Testis (tissue), 3 donors: ENCODE measurements around the gene KDM1A. TPM values are rescaled to one million over a fixed set of nuclear protein-coding genes. Genes with fewer than 3 reads are reported as not detected.

ENCODE experiments used
- DNase-seq: peaks from one replicate; pipeline ENCODE4 v3.0.0-alpha.2; 2019
- H3K27ac ChIP-seq, 2 donors: fragments of 200-600 bp; sonication (generic); one replicate each; pipeline ENCODE4 v1.5.1; 2019
- H3K27me3 ChIP-seq: fragments of 200-600 bp; sonication (generic); one replicate; pipeline ENCODE4 v1.5.1; 2019
- H3K36me3 ChIP-seq: fragments of 200-600 bp; sonication (generic); one replicate; pipeline ENCODE4 v1.5.1; 2017; ENCODE audit warnings: low read depth; ENCODE audit errors: missing control alignments
- H3K4me1 ChIP-seq: fragments of 200-600 bp; sonication (generic); one replicate; pipeline ENCODE4 v1.5.1; 2019
- H3K4me3 ChIP-seq, 2 donors: fragments of 200-600 bp; sonication (generic); one replicate each; pipeline ENCODE4 v1.5.1; 2017 to 2019
- H3K9me3 ChIP-seq: fragments of 200-600 bp; sonication (generic); one replicate; pipeline ENCODE4 v1.5.1; 2017
- POLR2A ChIP-seq: fragments of 450-650 bp; IDR thresholded peaks from one replicate; pipeline ENCODE4 v1.6.1; 2017; ENCODE audit warnings: antibody characterized with exemption, mild to moderate bottlenecking, moderate library complexity
- WGBS, 2 donors: methylation state at CpG; one replicate each; pipeline ENCODE4 v1.1.5; 2018; 5-methylcytosine and 5-hydroxymethylcytosine counted together
- intact Hi-C: fragments of 100-400 bp; cut with DNase I; formaldehyde crosslinking; loops from one replicate; pipeline ENCODE4 v1.15.1; 2023; ENCODE audit warnings: low total_unique reads
- polyA plus RNA-seq: library from polyadenylated mRNA; stranded (reverse); fragments of 350-450 nt; fragmentation: Illumina TruSeq; extraction: RNeasy Lipid Tissue Mini Kit (QIAGEN cat#74804); gene quantifications from one replicate; pipeline ENCODE4 v1.2.3, GENCODE V29; 2014; ENCODE audit warnings: low read depth, low replicate concordance; ENCODE audit not compliant: insufficient read depth
- total RNA-seq, 2 donors: library from RNA; depleted of rRNA; stranded (reverse); fragments of >200 nt; gene quantifications; one replicate each; pipeline ENCODE4 v1.2.3, GENCODE V29; 2016
- TF ChIP-seq, protein P1 (sequence below), 3 experiments: fragments of 450-650 bp in 2 of 3; fragments of 200-600 bp in 1 of 3; sonication (generic) in 1 of 3; IDR thresholded peaks; one replicate each; pipeline ENCODE4 v1.5.1; 2016 to 2019; ENCODE audit warnings: antibody characterized with exemption in 3 of 3, mild to moderate bottlenecking in 2 of 3, moderate library complexity in 1 of 3

KDM1A gene
- total and polyA plus RNA-seq, 3 donors from 2014 or later = 131 to 238 (median 157) TPM

- no peaks in the 10 kb centered on the region for H3K4me1 ChIP-seq
- no peaks in the 10 kb centered on the region for H3K9me3 ChIP-seq
- intact Hi-C loops = no loop called here
- no peaks in the 10 kb centered on the region for H3K27me3 ChIP-seq
- H3K36me3 ChIP-seq = no peaks in the 10 kb centered on the region
- 78 to 87% methylated on average over 2 of the region's 2 CpGs for WGBS, 2 donors
- no peak overlapping the region for H3K4me3 ChIP-seq
- no peak overlapping the region for H3K27ac ChIP-seq
- DNase-seq = no peak
- TF ChIP-seq, protein P1, sequence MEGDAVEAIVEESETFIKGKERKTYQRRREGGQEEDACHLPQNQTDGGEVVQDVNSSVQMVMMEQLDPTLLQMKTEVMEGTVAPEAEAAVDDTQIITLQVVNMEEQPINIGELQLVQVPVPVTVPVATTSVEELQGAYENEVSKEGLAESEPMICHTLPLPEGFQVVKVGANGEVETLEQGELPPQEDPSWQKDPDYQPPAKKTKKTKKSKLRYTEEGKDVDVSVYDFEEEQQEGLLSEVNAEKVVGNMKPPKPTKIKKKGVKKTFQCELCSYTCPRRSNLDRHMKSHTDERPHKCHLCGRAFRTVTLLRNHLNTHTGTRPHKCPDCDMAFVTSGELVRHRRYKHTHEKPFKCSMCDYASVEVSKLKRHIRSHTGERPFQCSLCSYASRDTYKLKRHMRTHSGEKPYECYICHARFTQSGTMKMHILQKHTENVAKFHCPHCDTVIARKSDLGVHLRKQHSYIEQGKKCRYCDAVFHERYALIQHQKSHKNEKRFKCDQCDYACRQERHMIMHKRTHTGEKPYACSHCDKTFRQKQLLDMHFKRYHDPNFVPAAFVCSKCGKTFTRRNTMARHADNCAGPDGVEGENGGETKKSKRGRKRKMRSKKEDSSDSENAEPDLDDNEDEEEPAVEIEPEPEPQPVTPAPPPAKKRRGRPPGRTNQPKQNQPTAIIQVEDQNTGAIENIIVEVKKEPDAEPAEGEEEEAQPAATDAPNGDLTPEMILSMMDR (IDR thresholded peaks at IDR 0.05) = no peak
- TF ChIP-seq POLR2A = no peak
Observed at GRCh38 chr1:23035823-23036452, 16.7 kb downstream of the KDM1A start.

- H3K27ac ChIP-seq = no peak overlapping the region
- H3K9me3 ChIP-seq = no peaks in the 10 kb centered on the region
- intact Hi-C loops = no loop called here
- 92 to 97% methylated on average over 3 to 4 of the region's 4 CpGs for WGBS, 2 donors
- no peak for DNase-seq
- no peak overlapping the region for H3K4me3 ChIP-seq
- H3K27me3 ChIP-seq = no peaks in the 10 kb centered on the region
- no peak for TF ChIP-seq POLR2A
- TF ChIP-seq, protein P1 (IDR thresholded peaks at IDR 0.05) = no peak
- H3K4me1 ChIP-seq = no peaks in the 10 kb centered on the region
- H3K36me3 ChIP-seq = no peaks in the 10 kb centered on the region
Observed at GRCh38 chr1:23037081-23037740, 17.9 kb downstream of the KDM1A start.

GRCh38 chr1:23039308-23039826 is 20.1 kb downstream of the KDM1A start:
- no peaks in the 10 kb centered on the region for H3K4me1 ChIP-seq
- H3K9me3 ChIP-seq = no peaks in the 10 kb centered on the region
- no peaks in the 10 kb centered on the region for H3K36me3 ChIP-seq
- no peak overlapping the region for H3K27ac ChIP-seq
- no peak for TF ChIP-seq POLR2A
- TF ChIP-seq, protein P1 (IDR thresholded peaks at IDR 0.05) = no peak
- DNase-seq = no peak
- no peaks in the 10 kb centered on the region for H3K27me3 ChIP-seq
- intact Hi-C loops = no loop called here
- WGBS, 2 donors = 58 to 60% methylated on average over 7 of the region's 7 CpGs
- H3K4me3 ChIP-seq = no peak overlapping the region

DNA sequence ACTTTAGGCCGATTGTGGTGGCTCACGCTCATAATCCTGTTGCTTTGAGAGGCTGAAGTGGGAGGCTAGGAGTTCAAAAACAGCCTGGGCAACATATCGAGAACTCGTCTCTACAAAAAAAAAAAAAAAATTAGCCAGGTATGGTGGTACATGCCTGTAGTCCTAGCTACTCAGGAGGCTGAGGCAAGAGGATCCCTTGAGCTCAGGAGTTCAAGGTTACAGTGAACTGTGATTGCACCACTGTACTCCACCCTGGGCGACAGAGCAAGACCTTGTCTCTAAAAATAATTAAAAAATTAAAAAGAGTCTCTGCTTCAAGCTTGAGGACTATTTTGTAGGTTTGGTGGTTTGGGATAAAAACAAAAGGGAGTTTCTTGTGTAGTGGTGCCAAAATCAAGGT is 21.2 kb downstream of the KDM1A start:
- Histone ChIP-seq H3K27me3 (no peaks in the 10 kb centered on the region), H3K36me3 (no peaks in the 10 kb centered on the region), H3K4me1 (no peaks in the 10 kb centered on the region), H3K9me3 (no peaks in the 10 kb centered on the region), H3K4me3 (no peak overlapping the region), H3K27ac (no peak overlapping the region)
- WGBS, 2 donors = 82 to 87% methylated on average over 5 of the region's 5 CpGs
- no peak for DNase-seq
- TF ChIP-seq, protein P1 (IDR thresholded peaks at IDR 0.05) = no peak
- TF ChIP-seq POLR2A = no peak
- intact Hi-C loops = no loop called here
